GM15510 (cell line): ENCODE measurements around the gene TEX47.

Source experiments
- POLR2A ChIP-seq: IDR thresholded peaks from 3 replicates; pipeline ENCODE4 v1.6.1; 2011; ENCODE audit warnings: borderline replicate concordance; ENCODE audit not compliant: insufficient read length; ENCODE audit errors: extremely low read depth

Gene TEX47

GRCh38 chr7:88795553-88795952 is at the start of gene TEX47:
Gene TEX47, minus strand, starts transcription at chr7:88795737. Its CDS starts 795 bp downstream, at chr7:88794942.
- TF ChIP-seq POLR2A = no peak

DNA sequence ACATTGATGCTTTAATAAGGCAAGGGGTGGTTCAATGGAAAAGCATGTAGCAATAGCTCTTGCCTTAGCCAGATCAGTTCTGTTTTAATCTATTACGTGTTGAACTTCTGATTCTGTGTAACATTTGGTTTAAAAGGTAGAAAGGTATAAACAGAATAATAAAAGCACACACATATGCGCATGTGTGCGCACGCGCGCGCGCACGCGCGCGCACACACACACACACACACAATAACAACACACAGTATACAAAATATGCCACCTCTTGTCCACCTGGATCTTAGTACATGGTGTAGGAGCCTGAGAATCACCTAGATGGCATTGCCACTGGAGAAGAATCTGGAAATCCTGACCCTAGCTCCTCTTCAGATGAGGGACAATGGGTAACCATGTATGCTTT is 49.6 kb upstream of the TEX47 start:
- TF ChIP-seq POLR2A = no peak

GRCh38 chr7:88842201-88842600 is 46.7 kb upstream of the TEX47 start:
- TF ChIP-seq POLR2A = no peak

GRCh38 chr7:88835147-88835728 is 39.7 kb upstream of the TEX47 start:
- TF ChIP-seq POLR2A = no peak

- TF ChIP-seq POLR2A = no peak
Measured at GRCh38 chr7:88826222-88826621, 30.7 kb upstream of the TEX47 start.

DNA sequence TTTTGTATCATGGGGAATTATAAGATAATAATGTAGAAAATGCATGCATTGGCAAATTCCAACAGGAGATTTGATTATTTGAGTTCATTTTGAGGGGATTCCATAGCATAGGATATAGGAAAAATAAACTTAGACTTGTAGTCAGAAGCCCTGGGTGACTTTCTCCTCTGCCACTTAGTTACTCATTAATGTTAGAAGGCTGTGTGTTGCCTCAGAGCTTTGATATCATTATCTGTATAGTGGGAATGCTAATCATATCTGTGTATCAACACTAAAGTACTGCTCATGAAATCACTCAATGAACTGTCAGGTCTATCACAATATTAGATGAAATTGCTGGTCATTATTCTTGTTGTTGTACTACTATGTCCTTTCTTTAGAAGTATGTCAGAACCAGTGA is 23.0 kb upstream of the TEX47 start:
- TF ChIP-seq POLR2A = no peak

GRCh38 chr7:88806280-88807037 is 10.9 kb upstream of the TEX47 start:
- no peak for TF ChIP-seq POLR2A

DNA sequence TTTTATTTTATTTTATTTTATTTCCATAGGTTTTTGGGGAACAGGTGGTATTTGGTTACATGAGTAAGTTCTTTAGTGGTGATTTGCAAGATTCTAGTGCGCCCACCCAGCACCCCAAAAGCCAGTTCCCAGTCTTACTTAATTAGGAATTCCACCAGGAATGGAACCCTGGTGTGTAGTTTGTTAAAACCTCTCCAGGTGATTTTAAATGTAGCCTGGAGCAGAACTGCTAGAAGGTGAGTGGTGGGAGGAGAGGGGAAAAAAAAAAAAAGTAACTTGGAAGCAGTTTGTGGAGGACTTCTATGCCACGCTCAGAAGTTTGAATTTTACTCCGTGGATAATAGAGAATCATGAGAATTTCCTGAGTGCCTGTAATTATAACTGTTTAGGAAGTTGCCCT is 5.5 kb upstream of the TEX47 start:
- TF ChIP-seq POLR2A = no peak

DNA sequence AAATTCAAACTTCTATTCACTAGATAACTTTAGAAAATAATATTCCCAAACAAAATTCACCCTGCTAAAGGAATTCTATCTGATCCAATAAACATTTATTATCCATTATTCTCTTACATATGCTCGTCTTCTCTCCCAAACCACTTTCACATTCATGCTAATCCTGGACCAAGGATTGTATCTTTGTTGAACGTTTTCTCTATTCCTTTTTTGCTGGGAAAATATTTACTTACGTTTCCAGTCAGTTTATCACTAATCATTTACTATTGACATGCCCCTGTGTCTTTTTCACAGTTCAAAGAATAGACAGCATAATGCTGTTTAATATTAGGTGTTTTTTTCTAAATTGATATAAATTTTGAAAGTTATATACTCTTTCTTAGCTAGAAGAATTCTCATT is 3.2 kb downstream of the TEX47 start:
- no peak for TF ChIP-seq POLR2A

DNA sequence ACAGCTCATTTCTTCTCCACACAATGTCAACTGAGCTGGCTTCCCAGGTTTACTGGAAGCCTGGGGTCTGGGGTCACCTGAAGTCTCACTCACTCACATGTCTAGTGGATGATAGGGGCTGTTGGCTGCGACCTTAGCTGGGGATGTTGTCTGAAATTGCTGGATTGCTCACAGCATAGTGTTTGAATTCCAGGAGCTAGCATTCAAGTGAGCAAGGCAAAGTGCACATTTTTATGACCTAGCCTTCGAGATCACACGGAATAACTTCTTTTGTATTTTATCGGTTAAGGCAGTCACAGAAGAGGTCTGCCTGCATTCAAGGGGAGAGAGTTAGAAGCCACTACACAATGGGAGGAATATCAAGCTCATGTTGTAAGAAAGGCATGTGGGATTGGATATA is 3.6 kb downstream of the TEX47 start:
- TF ChIP-seq POLR2A = no peak

DNA sequence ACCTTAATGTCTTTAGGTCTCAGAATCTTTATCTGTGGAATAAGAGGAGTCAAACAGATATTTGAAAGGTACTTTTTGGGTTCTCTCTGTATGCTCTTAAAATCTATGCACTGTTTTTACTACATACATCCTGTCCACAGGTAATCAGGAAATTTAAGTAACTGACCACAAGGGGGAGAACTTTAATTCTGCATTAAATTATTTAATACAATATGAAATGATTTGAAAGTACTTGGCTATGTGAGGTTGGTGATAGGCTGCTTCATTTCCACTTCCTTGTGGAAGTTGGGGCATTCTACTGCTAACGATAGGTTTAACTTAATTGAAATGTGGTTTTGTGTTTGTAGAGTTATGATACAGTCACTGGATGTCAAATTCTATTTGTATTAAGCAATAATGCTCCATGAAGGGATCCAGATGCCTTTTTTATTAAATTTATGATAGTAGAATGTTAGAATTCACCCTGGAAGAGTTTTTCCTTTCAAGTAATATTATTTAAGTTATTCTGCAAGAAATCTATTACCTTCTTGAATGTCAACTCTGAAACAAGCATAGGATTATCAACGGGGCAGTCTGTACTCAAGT is 6.0 kb downstream of the TEX47 start:
- TF ChIP-seq POLR2A = no peak

GRCh38 chr7:88787777-88788176 is 7.8 kb downstream of the TEX47 start:
- TF ChIP-seq POLR2A = no peak

DNA sequence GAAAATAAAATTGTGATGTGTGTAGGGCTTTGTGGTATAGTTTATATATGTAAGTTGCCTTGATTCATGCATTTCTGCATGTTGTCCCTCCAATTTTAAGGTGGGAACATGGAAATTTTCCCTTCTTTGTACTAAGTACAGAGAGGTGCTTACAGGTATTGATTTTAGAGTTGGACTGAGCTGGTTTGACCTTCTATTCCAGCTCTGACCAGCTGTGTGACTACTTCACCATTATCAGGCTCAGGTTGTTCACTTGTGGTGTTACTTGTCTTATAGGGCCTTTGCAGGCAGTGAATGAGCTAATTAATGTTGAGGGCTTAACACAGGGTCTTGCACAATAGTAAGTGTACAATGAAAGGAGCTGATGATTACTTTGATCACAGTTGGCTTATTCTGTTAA is 19.7 kb downstream of the TEX47 start:
- no peak for TF ChIP-seq POLR2A

DNA sequence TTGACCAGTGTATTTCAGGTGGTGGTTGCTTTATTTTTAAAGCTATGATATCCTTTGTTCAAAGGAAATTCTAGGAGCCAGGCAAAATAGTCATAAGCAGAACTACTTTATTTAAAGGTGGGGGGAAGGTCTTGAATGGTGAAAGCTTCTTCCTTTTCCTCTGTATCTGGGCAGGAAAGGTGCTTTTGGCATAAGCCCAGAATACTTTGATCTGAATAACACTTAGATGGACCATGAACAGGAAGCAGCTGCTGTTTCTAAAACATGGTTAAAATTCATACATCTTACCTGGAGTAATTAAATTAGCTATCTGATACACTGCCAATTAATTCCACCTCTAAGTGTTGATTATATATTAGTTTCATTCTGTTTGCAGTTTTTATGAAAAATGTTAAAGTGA is 22.8 kb downstream of the TEX47 start:
- TF ChIP-seq POLR2A = no peak

DNA sequence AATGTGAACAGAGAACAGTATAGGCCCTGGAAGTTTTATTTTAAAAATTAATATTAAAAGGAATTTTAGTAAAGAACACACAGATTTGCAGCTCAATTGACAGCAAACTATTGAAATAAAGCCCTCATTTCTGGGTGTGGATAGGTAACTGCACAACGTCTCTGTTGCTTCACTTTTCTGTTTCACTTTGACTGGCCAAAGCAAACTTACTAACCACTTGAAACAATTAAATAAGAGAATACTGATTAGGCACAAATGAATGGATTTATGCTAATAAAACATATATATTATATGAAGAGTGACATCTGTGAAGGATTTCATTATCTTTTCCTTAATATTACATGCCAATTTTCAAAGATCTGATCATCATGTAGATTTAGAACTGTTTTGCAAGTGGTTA is 24.1 kb downstream of the TEX47 start:
- TF ChIP-seq POLR2A = no peak

DNA sequence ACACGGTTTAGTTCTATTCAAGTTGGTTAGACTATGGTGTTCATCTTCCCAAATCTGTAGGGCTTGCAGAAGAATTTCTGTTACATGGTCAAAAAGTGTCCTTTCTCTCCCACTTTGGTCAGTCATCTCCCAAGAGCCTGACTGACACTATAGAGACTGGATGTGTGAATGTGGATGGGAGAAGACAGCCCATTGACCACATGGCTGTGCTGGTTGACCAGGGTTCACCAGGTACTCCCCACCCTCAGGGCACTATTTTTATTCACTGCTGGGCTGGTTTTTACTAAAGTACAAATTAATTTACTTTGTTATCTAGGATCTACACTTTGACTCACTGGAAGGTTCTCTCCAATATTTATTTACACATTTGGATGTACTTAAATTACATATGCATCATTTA is 33.8 kb downstream of the TEX47 start:
- no peak for TF ChIP-seq POLR2A
